Dermis blood vessel endothelial cell (primary cell): Measurements from ENCODE around the gene VTCN1. TPM values are rescaled to one million over a fixed set of nuclear protein-coding genes. Genes with fewer than 3 reads are reported as not detected.
"Not testable (repeated sequence)": the region's sequence is repeated elsewhere in the genome, so short reads cannot be mapped to it uniquely, and the experiment has no call there.

Experiments
- DNase-seq: peaks from one replicate; pipeline ENCODE4 v3.0.0; 2010
- total RNA-seq: library from RNA; depleted of rRNA; stranded (reverse); fragments of >200 nt; gene quantifications from 2 replicates; pipeline ENCODE4 v1.2.3, GENCODE V29; 2014

The VTCN1 gene
- total RNA-seq, 1 donor from 2014 or later: under 0.01 TPM

DNA sequence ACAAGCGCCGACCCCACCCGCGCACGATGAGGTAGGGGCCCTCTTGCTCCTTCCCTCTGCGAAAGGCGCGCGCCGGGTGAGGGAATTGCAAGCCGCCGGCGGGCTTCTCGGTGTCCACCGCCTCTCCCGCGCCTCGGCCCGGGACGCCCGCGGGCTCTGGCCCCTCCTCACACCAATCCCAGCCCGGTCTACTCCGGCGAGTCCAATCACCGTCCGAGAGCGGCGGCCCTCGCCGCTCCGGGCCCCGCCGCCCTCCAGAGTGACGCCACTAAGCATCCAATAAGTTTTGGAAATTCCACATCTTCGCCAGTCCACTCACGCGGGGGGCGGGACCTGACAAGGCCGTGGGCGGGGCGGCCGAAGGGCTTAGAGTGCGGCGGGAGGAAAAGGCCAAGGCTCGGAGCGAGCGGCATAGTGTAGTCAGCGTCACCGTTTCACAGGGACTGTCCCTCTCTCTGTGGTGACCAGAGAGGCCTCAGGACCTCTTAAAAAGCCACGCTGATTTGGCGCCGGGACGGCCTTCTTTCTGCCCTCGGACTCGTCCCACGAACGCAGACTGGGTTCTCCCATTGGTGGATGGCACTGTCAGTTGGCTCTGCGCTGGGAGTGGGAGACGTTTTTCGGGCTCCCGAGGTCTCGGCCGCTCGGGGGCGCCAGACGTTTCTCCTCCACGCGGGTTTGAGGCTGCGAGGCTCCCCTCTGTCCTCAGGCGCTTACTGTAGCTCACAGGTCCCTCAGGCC lies 89.0 kb downstream of the VTCN1 start, which contains the start of gene TRIM45:
Gene TRIM45, minus strand, starts transcription at position 161 of the 741 bp plus-strand sequence. CDS start 548 bp downstream, outside the sequence.
- DNase-seq: peak; percentile 98

GRCh38 chr1:117120774-117121588 lies 89.7 kb downstream of the VTCN1 start:
- no peak for DNase-seq

DNA sequence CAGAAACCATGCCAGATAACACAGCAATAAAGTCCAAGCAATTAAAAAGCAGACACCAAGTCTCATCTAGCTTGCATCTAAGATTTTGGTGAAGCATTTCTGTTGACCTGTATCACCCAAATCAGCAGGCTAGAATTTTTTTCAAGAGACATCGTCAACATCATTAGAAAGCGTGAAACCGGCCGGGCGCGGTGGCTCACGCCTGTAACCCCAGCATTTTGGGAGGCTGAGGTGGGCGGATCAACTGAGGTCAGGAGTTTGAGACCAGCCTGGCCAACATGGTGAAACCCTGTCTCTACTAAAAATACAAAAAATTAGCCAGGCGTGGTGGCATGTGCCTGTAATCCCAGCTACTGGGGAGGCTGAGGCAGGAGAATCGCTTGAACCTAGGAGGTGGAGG lies 91.6 kb downstream of the VTCN1 start:
- not testable (repeated sequence) for DNase-seq

- no peak for DNase-seq
These were observed 92.6 kb downstream of the VTCN1 start for GRCh38 chr1:117118137-117118536.

GRCh38 chr1:117117697-117118096 lies 93.0 kb downstream of the VTCN1 start:
- no peak for DNase-seq

DNA sequence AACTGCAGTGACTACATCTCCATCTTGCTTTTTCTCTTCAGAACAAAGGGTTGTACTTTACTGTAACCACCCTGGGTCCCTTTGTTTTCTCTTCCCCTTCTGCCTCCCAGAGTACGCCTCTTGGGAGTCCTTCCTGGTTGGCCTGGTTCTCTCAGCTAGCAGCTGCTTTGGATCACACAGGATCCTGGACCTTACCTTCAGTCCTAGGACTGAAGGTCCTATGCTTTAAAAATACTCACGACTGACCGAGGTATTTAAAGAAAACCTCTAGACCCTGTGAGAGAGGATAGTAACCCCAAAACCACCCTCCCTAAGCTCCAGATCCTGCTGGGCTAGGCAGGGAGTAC lies 94.0 kb downstream of the VTCN1 start:
- no peak for DNase-seq

GRCh38 chr1:117116090-117116783 lies 94.5 kb downstream of the VTCN1 start:
- DNase-seq: no peak

DNA sequence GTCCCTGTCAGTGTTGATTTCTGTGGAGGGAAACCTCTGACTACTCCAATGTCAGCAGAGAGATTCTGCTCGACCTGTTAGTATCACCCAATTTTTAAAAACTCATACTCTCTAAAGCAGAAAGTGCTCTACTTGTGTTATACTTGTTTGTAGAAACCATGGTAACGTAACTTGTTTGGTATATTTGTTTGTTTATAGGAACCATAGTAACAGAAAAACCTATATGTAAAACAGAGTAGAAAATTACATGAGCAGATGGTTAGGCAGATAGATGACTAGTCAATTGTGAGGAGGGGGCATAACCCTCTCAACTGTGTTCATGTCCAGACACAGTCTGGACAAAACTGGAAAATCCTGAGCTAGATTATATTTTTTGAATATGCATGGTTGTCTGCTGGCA lies 95.8 kb downstream of the VTCN1 start:
- DNase-seq: no peak

GRCh38 chr1:117113199-117113598 lies 97.5 kb downstream of the VTCN1 start:
- no peak for DNase-seq

DNA sequence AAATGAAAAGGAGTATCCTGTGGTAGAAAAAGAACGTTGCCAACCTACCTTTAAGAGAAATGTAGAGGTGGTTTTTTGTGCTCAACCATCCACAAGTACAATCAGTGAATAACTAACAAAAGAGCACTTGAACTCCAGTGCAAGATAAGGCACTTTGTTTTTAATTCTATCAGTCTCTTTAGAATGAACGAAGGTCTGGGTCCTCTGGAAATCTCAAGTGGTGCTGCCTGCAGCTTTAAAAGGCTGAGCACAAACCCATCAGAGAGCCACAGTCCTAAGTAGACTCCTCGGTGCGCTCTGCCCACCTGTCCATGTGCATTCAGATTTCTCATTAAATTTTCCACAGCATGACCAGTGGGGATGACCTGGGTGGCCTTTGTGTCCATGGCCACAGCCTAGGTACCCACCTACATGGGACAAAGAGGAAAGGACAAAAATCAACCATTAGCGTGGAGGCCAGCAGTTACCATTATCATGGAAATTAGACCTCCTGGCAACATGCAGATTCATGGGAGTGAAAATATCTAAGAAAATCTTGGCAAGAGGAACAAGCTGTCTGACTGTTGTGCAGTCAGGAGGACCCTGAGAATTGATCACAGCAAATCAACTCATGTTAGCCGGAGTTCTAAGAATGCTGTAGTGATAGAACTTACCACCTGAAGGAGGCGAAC lies 98.5 kb downstream of the VTCN1 start:
- no peak for DNase-seq

DNA sequence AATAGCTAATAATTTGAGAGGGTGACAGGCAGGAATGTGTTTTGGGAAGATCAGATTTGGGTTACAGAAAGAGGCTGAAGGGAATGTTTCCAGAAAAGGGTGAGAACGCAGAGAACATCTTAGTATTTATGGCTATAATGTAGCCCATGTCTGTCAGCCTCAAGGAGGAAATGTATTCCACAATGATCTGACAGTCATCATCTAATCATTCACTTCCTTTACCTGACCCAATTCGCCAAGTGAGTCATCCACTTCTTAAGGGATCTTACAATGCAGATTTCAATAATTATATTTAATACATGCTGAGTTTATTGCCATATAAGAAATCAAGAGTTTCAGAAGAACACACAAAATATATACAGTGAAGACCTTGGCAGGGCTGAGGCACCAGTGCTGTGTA lies 100.0 kb downstream of the VTCN1 start:
- DNase-seq: peak; percentile 51

- DNase-seq: no peak
These were observed 103.4 kb downstream of the VTCN1 start for GRCh38 chr1:117107364-117107763.

GRCh38 chr1:117106478-117106877 lies 104.2 kb downstream of the VTCN1 start:
- no peak for DNase-seq

GRCh38 chr1:117105722-117106121 lies 105.0 kb downstream of the VTCN1 start:
- DNase-seq: no peak

GRCh38 chr1:117104986-117105385 lies 105.7 kb downstream of the VTCN1 start:
- DNase-seq: no peak

DNA sequence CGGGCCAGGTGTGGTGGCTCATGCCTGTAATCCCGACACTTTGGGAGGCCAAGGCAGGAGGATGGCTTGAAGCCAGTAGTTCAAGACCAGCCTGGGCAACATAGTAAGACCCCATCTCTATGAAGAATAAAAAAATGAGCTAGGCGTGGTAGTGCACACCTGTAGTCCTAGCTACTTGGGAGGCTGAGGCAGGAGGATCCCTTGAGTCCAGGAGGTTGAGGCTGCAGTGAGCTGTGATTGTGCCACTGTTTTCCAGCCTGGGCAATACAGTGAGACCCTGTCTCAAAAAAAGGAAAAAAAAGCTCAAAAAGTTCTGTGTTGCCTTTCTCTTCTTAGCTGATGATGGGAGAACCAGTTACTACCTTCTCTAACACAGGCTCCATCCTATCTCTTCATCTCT lies 108.9 kb downstream of the VTCN1 start:
- DNase-seq: not testable (repeated sequence)

GRCh38 chr1:117101334-117101733 lies 109.4 kb downstream of the VTCN1 start:
- no peak for DNase-seq

GRCh38 chr1:117098287-117098890 lies 112.3 kb downstream of the VTCN1 start:
- peak; percentile 52 for DNase-seq

- peak; percentile 64 for DNase-seq
These were observed 113.3 kb downstream of the VTCN1 start for GRCh38 chr1:117097443-117097842.

- no peak for DNase-seq
These were observed 113.7 kb downstream of the VTCN1 start for GRCh38 chr1:117096951-117097408.

DNA sequence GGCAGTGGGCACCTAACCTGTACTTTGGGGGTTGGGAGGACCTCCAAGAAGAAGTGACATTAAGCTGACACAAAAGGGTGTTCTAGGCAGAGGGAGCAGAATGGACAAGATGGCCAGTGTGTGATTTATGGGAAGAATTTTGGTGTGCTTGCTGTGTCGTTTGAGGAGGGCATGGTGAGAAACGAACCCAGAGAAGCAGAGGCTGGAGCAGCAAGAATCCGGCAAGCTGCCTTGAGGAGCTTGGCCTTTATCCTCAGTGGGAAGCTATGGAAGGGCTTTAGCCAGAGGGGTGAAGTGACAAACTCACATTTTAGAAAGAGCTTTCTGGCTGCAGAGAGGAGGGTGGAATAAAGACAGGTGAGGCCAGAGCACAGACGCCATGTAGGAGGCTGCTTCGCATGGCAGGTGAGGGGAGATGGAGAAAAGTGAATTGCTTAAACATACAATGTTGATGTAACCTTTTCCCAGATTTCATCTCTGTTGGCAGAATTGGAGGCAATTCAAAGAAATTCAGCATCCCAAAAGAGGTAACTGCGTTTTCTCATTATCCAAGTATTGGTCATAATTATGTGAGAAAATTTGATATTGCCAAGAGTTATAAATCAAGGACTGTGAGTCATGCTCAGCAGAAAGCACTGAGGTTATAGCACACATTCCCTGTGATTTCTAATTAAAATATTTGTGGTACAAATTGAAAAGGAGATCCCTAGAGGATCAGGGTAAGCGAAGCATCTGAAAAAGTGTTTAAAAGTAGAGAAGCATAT lies 115.7 kb downstream of the VTCN1 start:
- no peak for DNase-seq
